AG09309 (cell line): Measurements from ENCODE around the gene FNBP1.
"Not testable (repeated sequence)": the region's sequence is repeated elsewhere in the genome, so short reads cannot be mapped to it uniquely, and the experiment has no call there.

ENCODE experiments used
- DNase-seq: peaks from one replicate; pipeline ENCODE4 v3.0.0-alpha.2; 2010; ENCODE audit warnings: low read depth
- H3K4me3 ChIP-seq: 2 replicates; pipeline ENCODE4 v1.5.1; 2011; ENCODE audit warnings: mild to moderate bottlenecking, low read depth, low read length, moderate library complexity; ENCODE audit not compliant: control insufficient read depth
- CTCF ChIP-seq: IDR thresholded peaks from 2 replicates; pipeline ENCODE4 v1.5.1; 2011; ENCODE audit warnings: mild to moderate bottlenecking, low read depth, low read length, inconsistent platforms; ENCODE audit not compliant: insufficient read depth, control insufficient read depth; ENCODE audit errors: missing control alignments

The FNBP1 gene

GRCh38 chr9:129894120-129894823, 148.7 kb downstream of the FNBP1 start:
- no peak for TF ChIP-seq CTCF
- no peak for DNase-seq
- no peak overlapping the region for H3K4me3 ChIP-seq

GRCh38 chr9:129891569-129891968, 151.4 kb downstream of the FNBP1 start:
- no peak for DNase-seq

GRCh38 chr9:129890718-129891299, 152.2 kb downstream of the FNBP1 start:
- not testable (repeated sequence) for DNase-seq, H3K4me3 ChIP-seq

More at GRCh38 chr9:129891569-129891968, 151.4 kb downstream of the FNBP1 start:
- no peak overlapping the region for H3K4me3 ChIP-seq
- TF ChIP-seq CTCF = no peak

- DNase-seq = no peak
- TF ChIP-seq CTCF = no peak
- no peak overlapping the region for H3K4me3 ChIP-seq
Measured at GRCh38 chr9:129889941-129890717, 152.9 kb downstream of the FNBP1 start.

GRCh38 chr9:129889122-129889940, 153.7 kb downstream of the FNBP1 start:
- no peak for DNase-seq
- TF ChIP-seq CTCF = no peak
- H3K4me3 ChIP-seq = no peak overlapping the region

- no peak overlapping the region for H3K4me3 ChIP-seq
- no peak for DNase-seq
- no peak for TF ChIP-seq CTCF
Measured at GRCh38 chr9:129888293-129889121, 154.5 kb downstream of the FNBP1 start.
